HG03521 (cell line): ENCODE measurements around the gene JUND.
A peak's percentile ranks its signal among the peaks of the same experiment; 100 is the strongest.

ENCODE experiments used
- ATAC-seq: cut with Tn5 transposase; IDR thresholded peaks from one replicate; pipeline ENCODE4 v1.9.1; 2021; ENCODE audit warnings: mild to moderate bottlenecking, moderate library complexity; ENCODE audit not compliant: unreplicated experiment

The JUND gene

DNA sequence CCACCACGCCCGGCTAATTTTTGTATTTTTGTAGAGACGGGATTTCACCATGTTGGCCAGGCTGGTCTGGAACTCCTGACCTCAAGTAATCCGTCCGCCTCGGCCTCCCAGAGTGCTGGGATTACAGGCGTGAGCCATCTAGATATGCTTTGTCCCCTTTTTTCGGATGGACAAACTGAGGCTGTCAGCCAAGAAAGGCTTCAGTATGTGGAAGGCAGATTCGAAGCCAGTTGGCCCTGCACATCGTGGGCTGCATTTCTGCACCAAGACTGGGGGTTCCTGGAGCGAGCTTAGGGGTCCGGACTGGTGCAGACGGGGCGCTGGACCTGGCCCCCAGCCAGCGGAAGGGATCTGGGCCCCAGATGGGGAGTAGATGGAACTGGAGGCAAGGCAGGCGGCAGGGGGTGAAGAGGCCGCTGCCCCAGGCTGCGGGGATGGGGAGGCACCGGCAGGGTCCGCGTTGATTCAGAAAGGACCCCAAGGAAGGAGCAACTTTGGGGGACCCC lies 9.7 kb upstream of the JUND start:
- peak; percentile 3 for ATAC-seq

DNA sequence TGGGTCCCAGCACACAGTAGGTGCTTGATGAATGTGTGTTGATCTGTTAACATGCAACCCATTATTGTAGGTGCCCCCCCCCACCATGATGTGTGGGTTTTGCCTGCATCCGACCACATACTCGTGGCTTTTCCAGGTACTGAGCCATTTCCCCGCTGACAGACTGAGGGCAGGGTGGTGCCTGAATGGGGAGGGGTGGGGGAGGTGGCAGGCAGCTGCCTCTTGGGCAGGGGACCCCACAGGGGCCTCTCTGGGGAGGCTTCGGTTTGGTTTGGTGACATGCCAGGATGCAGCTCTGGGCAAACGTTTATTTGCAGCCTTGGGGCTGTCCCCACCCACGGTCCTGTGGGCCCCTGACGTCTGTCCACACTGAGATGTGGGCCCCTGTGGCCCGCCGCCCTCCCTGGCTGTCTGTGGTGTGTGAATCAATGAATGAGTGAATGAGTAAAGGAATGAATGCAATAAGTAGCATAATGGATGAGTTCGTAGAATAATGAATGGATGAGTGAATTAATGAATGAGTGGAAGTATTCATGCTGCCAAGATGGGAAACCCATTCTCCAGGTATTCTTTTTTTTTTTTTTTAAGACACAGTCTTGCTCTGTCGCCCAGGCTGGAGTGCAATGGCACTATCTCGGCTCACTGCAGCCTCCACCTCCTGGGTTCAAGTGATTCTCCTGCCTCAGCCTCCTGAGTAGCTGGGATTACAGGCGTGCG lies 9.0 kb upstream of the JUND start:
- peak; percentile 34 for ATAC-seq

DNA sequence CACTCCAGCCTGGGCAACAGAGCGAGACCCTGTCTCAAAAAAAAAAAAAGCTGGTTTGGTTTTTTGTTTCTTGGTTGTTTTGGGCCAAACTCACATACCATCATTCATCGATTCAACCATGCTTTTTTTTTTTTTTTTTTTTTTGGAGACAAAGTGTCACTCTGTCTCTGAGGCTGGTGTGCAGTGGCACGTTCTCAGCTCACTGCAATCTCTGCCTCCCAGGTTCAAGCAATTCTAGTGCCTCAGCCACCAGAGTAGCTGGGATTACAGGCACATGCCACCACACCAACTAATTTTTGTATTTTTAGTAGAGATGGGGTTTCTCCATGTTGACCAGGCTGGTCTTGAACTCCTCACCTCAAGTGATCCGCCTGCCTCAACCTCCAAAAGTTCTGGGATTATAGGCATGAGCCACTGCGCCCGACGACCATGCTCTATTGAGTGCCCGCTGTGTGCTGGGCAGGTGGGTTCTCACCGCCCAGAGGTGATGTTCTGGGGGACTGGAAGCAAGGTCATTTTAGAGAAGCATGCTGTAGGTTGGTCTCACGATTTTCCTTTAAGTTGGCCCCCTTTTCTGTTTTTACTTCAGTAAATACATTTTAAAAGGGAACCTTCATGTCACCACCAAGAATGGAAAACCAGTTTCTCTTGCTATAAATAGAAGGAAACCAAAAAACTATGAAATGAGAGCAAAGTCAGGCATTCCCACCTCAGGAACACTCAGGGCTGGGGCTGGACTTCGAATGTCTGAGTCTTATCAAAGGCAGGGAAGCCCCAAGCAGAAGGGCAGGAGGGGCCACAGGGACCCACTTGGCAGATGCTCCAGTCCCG lies 8.3 kb upstream of the JUND start:
- no peak for ATAC-seq

- no peak for ATAC-seq
These were observed 6.7 kb upstream of the JUND start for GRCh38 chr19:18287836-18288772.

DNA sequence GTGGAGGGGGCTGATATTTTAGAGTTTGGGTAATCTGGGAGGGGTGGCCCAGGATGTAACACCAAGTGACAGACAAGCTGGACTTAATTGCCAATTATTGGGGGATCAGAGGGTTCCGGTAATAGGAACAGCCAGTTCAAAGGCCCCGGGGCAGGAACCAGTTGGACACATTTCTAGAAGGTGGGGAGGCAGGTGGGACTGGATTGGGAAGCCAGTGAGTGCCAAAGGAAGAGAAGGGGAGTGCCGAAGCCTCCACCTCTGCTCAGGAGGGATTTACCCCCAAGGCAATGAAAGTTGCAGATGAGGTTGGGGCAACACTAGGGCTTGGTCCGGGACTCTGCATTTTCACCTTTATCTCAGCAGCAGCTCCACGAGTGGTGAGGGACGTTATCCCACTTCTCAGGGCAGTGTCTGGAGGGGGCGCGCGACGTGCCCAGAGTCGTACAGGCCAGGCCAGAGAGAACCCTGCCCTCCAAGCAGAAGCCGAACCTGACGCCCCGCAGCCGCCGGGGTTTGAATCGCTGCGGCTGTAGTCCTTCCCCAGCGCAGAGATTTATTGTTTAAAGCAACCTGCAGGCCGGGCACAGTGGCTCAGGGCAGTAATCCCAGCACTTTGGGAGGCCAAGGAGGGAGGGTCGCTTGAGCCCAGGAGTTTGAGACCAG lies 5.7 kb upstream of the JUND start:
- ATAC-seq: no peak

DNA sequence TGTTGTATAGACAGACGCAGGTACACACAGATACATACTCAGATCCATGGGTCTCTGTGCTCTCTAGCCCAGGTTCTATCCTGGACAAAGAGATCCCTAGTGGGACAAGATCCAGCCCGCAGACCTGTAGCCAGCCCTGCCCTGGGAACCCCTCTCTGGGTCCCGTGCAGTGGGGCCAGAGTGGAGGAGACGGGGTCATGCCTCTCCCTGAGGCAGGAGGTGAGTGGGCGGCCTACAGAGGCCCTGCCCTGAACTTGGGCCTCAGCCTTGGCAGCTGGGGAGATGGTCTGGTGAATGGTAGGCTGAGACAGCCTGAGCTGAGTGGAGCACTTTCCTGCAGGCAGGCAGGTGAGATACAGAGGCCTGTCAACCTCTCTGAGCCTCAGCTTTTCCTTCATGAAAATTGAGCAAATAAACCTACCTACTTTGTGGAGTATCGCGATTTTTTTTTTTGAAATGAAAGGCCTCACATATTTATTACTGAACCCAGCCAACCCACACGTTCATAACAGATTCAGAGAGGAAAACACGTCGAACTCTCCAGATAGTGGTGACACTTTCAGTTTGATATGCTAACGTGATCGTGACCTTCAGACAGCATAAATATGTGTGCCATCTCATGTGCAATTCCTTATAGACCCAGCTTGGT lies 3.4 kb upstream of the JUND start:
- ATAC-seq: no peak

GRCh38 chr19:18283338-18283737 lies 1.9 kb upstream of the JUND start:
- ATAC-seq: no peak

GRCh38 chr19:18282788-18283141 lies 1.3 kb upstream of the JUND start:
- ATAC-seq: no peak

- no peak for ATAC-seq
These were observed 782 bp upstream of the JUND start for GRCh38 chr19:18282021-18282787.

DNA sequence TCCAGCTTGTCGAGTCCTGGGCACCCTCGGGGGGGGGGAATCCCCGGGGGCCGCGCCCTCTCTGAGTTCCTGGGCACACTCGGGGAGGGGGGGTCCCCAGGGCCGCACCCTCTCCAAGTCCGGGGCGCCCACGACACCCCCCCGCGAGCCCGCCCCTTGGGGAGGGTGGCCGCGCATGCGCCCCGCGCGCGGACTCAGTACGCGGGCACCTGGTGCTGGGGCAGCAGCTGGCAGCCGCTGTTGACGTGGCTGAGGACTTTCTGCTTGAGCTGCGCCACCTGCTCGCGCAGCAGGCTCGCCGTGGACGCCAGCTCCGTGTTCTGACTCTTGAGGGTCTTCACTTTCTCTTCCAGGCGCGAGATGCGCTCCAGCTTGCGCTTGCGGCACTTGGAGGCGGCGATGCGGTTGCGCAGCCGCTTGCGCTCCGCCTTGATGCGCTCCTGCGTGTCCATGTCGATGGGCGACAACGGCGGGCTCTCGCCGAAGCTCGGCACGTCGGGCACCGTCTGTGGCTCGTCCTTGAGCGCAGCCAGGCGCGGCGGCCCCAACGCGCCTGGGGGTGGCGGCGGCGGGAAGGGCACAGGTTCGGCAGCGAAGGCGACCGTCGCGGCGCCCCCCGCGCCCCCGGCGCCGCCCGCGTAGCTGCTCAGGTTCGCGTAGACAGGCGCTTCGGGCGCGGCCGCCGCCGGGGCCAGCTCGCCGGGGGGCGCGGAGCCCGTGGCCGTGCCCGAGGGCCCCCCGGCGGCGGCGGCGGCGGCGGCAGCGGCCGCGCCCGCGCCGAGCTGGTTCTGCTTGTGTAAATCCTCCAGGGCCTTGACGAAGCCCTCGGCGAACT lies 958 bp downstream of the JUND start:
- peak; percentile 13 for ATAC-seq

DNA sequence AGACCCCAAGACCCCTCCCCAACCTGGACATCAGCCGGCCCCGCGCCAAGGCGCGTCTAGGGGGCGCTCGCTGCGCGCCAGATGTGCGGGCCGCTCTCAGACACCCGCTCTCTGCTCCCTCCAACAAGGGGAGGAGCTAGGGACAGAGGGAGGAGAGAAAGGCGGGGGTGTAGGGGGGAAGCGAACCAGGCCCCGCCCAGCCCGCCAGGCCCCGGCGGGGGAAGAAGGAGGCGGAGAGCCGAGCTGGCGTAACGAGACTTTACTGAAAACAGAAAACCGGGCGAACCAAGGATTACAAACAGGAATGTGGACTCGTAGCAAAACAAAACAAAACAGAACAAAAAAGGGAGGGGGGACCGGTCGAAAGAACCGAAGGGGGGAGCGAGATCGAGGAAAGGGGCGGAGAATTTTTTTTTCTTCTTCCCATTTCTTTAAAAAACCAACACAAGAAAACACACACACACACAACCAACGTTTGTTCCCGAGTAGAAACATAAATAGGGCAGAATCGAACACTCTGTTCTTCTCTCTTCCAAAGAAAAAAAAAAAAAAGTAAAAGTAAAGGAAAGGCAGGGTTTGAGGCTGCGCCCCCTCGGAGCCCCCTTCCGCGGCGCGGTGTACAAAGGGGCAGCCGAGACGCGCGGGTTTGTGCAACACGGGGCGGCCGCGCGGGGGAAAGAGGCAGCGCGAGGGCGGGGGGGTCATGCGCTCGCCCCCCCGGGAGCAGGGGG lies 1.7 kb downstream of the JUND start:
- no peak for ATAC-seq

DNA sequence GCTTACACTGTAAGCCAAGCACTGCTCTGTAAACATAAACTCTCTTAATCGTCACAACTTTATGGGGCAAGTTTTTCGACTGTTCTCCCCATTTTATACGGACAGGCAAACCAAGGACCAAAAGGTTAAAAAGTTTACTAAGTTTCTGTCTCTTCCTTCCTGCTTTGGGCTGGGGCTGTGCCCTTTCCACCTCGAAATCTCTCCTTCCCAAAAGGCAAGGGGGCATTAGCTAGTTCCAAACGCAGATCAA lies 2.2 kb downstream of the JUND start:
- ATAC-seq: no peak

GRCh38 chr19:18278521-18279265 lies 2.7 kb downstream of the JUND start:
- no peak for ATAC-seq

DNA sequence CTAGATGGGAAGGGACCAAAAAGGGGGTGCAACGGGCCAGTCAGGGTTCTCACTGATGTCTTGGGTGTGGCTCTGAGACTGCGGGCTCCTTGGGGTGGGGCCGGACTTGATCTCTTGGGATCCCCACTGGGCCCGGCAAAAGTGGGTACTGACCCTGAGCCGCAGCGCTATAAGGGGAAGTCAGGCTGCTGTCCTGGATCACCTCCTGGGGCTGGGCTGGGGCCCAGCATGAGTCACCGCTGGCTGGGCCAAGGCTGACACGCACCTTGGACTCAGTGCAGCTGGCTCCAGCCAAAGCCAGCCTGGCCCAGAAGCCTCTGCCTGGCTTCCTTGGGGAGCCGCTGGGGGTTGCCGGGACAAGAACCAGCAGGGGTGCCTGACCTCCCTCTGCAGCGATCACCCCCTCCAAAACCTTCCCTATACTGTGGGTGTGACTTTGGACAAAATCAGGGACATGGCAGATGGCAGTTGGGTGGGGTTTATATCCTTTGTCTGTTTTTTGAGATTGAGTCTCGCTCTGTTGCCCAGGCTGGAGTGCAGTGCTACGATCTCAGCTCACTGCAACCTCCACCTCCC lies 6.6 kb downstream of the JUND start:
- ATAC-seq: no peak

DNA sequence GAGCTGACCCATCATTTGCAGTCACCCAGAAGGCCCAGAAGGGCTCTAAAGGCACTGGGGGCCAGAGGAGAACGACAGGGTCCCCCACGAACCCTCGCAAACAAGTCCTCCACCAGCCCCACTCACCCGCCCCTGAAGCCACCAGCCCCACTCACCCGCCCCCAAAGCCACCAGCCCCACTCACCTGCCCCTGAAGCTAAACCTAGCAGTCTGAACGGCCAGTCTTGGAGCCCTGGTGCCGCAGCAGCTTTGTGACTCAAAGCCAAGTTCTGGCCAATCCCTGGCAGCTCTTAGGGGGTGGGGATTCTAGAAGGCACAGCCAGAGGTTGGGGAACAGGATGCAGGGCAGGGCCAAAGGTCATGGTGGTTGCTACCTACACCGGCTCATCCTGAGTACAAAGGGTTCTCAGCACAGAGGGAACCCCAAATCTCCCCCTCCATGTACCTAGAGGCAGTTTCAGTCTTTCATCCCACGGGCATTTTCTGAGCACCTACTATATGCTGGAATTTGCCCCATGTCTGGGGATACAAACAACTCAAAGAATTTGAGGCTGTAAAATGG lies 7.1 kb downstream of the JUND start, which contains the start of gene IQCN:
Gene IQCN, minus strand, starts transcription at position 234 of the 562 bp plus-strand sequence. CDS start 4,974 bp downstream, outside the sequence.
- no peak for ATAC-seq

DNA sequence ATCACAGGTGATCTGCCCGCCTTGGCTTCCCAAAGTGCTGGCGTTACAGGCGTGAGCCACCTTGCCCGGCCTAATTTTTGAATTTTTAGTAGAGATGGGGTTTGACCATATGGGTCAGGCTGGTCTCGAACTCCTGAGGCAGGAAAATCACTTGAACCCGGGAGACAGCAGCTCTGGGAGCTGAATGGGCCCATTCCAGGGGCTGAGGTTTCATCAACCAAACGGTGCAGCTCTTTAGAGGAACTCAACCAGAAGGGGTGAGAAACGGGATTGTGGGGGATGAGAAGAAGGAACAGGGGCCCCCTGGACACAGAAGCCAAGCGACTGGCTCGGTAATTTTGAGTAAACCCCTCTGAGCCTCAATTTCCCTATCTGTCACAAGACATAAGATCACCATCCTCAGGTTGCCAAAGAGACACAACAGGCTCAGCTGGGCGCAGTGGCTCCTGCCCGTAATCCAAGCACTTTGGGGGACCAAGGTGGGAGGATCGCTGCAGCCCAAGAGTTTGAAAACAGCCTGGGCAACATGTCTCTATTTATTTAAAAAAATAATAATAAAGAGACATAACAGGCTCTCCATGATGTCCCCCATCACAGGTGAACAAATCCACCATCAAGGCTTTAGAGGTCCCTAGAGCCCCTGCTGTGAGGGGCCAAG lies 7.7 kb downstream of the JUND start:
- no peak for ATAC-seq
